Upper lobe of left lung (tissue), 4 donors: ENCODE results near the gene CHPF2.
A peak's percentile ranks its signal among the peaks of the same experiment; 100 is the strongest.

Experiments used
- CTCF ChIP-seq, 6 experiments: fragments of 450-650 bp in 4 of 6; fragments of 200-600 bp in 2 of 6; sonication (generic) in 2 of 6; IDR thresholded peaks; one replicate each; pipeline ENCODE4 v1.5.1; 2016 to 2019; ENCODE audit warnings: antibody characterized with exemption in 6 of 6
- POLR2A ChIP-seq, 4 donors: fragments of 450-650 bp; IDR thresholded peaks; one replicate each; pipeline ENCODE4 v1.5.1; 2016 to 2017; ENCODE audit warnings: antibody characterized with exemption in 4 of 4, mild to moderate bottlenecking in 2 of 4
- POLR2AphosphoS5 ChIP-seq, 2 donors: sonication (generic); formaldehyde crosslinking; IDR thresholded peaks; one replicate each; pipeline ENCODE4 v1.5.1; 2017; ENCODE audit warnings: antibody characterized with exemption in 2 of 2

GRCh38 chr7:151249034-151249731, 16.9 kb downstream of the CHPF2 start:
- no peak for TF ChIP-seq POLR2AphosphoS5 (IDR thresholded peaks at IDR 0.05)
- TF ChIP-seq POLR2A (IDR thresholded peaks at IDR 0.05), result peak in 1 of 4 donors; percentile 36
- no peak for TF ChIP-seq CTCF (IDR thresholded peaks at IDR 0.05)
